OCI-LY1 (cell line): Measurements from ENCODE around the gene MAP4K3.

Source experiments
- H2AFZ ChIP-seq: fragments of 200-600 bp; sonication (generic), shearing (Covaris generic); 2 replicates; pipeline ENCODE4 v1.6.0; 2014; ENCODE audit warnings: antibody characterized with exemption, mild to moderate bottlenecking, low read length
- H3F3A ChIP-seq: fragments of 200-600 bp; sonication (generic), shearing (Covaris generic); 2 replicates; pipeline ENCODE4 v1.6.0; 2014; ENCODE audit warnings: mild to moderate bottlenecking, antibody characterized with exemption, low read length, moderate library complexity; ENCODE audit not compliant: insufficient read depth
- H3K27ac ChIP-seq: fragments of 200-600 bp; sonication (generic); 2 replicates; pipeline ENCODE4 v1.5.1; 2014; ENCODE audit warnings: low read length, mixed run types, mild to moderate bottlenecking, low read depth; ENCODE audit not compliant: poor library complexity, severe bottlenecking
- H3K27me3 ChIP-seq: fragments of 200-600 bp; sonication (generic); 2 replicates; pipeline ENCODE4 v1.6.0; 2014; ENCODE audit warnings: antibody characterized with exemption, mild to moderate bottlenecking, low read length, moderate library complexity; ENCODE audit not compliant: insufficient read depth
- H3K36me3 ChIP-seq: fragments of 200-600 bp; sonication (generic); 2 replicates; pipeline ENCODE4 v1.6.1; 2014; ENCODE audit warnings: mild to moderate bottlenecking, antibody characterized with exemption, low read length, moderate library complexity, mixed read lengths; ENCODE audit not compliant: insufficient read depth
- H3K4me1 ChIP-seq: fragments of 200-600 bp; sonication (generic); 2 replicates; pipeline ENCODE4 v1.5.1; 2014; ENCODE audit warnings: mild to moderate bottlenecking, low read length, moderate library complexity; ENCODE audit not compliant: insufficient read depth, severe bottlenecking
- H3K4me2 ChIP-seq: fragments of 200-600 bp; sonication (generic), shearing (Covaris generic); 2 replicates; pipeline ENCODE4 v1.6.1; 2014; ENCODE audit warnings: low read length
- H3K4me3 ChIP-seq: fragments of 200-600 bp; sonication (generic); 2 replicates; pipeline ENCODE4 v1.5.1; 2014; ENCODE audit warnings: low read length, low read depth, mild to moderate bottlenecking, mixed read lengths; ENCODE audit not compliant: poor library complexity, severe bottlenecking
- H3K79me2 ChIP-seq: fragments of 200-600 bp; shearing (Covaris generic); 2 replicates; pipeline ENCODE4 v1.6.1; 2016; ENCODE audit warnings: mixed run types, low read length, mixed read lengths; ENCODE audit not compliant: insufficient read depth
- H3K9ac ChIP-seq: fragments of 200-600 bp; sonication (generic), shearing (Covaris generic); 2 replicates; pipeline ENCODE4 v1.6.1; 2014; ENCODE audit warnings: mild to moderate bottlenecking, low read length, mixed read lengths
- H3K9me2 ChIP-seq: fragments of 200-600 bp; sonication (generic), shearing (Covaris generic); 2 replicates; pipeline ENCODE4 v1.6.1; 2014; ENCODE audit warnings: low read depth, mild to moderate bottlenecking, low read length, mixed read lengths
- H3K9me3 ChIP-seq: fragments of 200-600 bp; shearing (Covaris generic); 2 replicates; pipeline ENCODE4 v1.6.1; 2014; ENCODE audit warnings: low read length, mixed read lengths
- H4K20me1 ChIP-seq: fragments of 200-600 bp; sonication (generic), shearing (Covaris generic); 2 replicates; pipeline ENCODE4 v1.6.0; 2016; ENCODE audit warnings: mild to moderate bottlenecking, low read length; ENCODE audit not compliant: insufficient read depth
- CTCF ChIP-seq: fragments of 200-600 bp; sonication (generic), shearing (Covaris generic); IDR thresholded peaks from 2 replicates; pipeline ENCODE4 v1.5.1; 2017; ENCODE audit warnings: mild to moderate bottlenecking, antibody characterized with exemption, low read length, moderate library complexity, mixed read lengths
- EZH2 ChIP-seq: fragments of 200-600 bp; sonication (generic), shearing (Covaris generic); IDR thresholded peaks from 2 replicates; pipeline ENCODE4 v1.8.0; 2017; ENCODE audit warnings: borderline replicate concordance, mixed run types, mild to moderate bottlenecking, antibody characterized with exemption, low read length, moderate library complexity, mixed read lengths

The MAP4K3 gene

GRCh38 chr2:39419282-39420223 lies 17.5 kb downstream of the MAP4K3 start:
- Histone ChIP-seq H3K4me2 (no peak overlapping the region), H3K79me2 (peaks cover 57% of the 10 kb centered on the region), H4K20me1 (no peaks in the 10 kb centered on the region)

GRCh38 chr2:39418491-39418890 lies 18.6 kb downstream of the MAP4K3 start:
- Histone ChIP-seq H3K4me2 (no peak overlapping the region), H3K27ac (no peak overlapping the region), H3K36me3 (no peaks in the 10 kb centered on the region), H3K9ac (no peak overlapping the region), H3K9me3 (no peaks in the 10 kb centered on the region), H3F3A (no peaks in the 10 kb centered on the region), H3K27me3 (no peaks in the 10 kb centered on the region), H3K9me2 (no peaks in the 10 kb centered on the region), H3K4me3 (no peak overlapping the region), H2AFZ (no peak overlapping the region), H3K79me2 (peaks cover 57% of the 10 kb centered on the region), H3K4me1 (peaks cover 4% of the 10 kb centered on the region), H4K20me1 (no peaks in the 10 kb centered on the region)
- no peak for TF ChIP-seq EZH2
- TF ChIP-seq CTCF: no peak

More at GRCh38 chr2:39419282-39420223, 17.5 kb downstream of the MAP4K3 start:
- H3K4me3 ChIP-seq: no peak overlapping the region
- H3K36me3 ChIP-seq: no peaks in the 10 kb centered on the region
- no peaks in the 10 kb centered on the region for H3K9me3 ChIP-seq
- H3K27me3 ChIP-seq: no peaks in the 10 kb centered on the region
- TF ChIP-seq EZH2 (no peak), CTCF (no peak)
- no peak overlapping the region for H2AFZ ChIP-seq
- no peaks in the 10 kb centered on the region for H3F3A ChIP-seq
- no peak overlapping the region for H3K9ac ChIP-seq
- peaks cover 4% of the 10 kb centered on the region for H3K4me1 ChIP-seq
- no peak overlapping the region for H3K27ac ChIP-seq
- no peaks in the 10 kb centered on the region for H3K9me2 ChIP-seq

GRCh38 chr2:39416140-39416539 lies 20.9 kb downstream of the MAP4K3 start:
- H3K9me2 ChIP-seq: no peaks in the 10 kb centered on the region
- no peaks in the 10 kb centered on the region for H3K27me3 ChIP-seq
- H3K9me3 ChIP-seq: no peaks in the 10 kb centered on the region; the same call in 1 of the 2 replicates
- no peak overlapping the region for H3K9ac ChIP-seq
- H3K79me2 ChIP-seq: peaks cover 48% of the 10 kb centered on the region
- H3K27ac ChIP-seq: no peak overlapping the region
- TF ChIP-seq CTCF: no peak
- no peak for TF ChIP-seq EZH2
- no peaks in the 10 kb centered on the region for H3K36me3 ChIP-seq
- no peak overlapping the region for H3K4me3 ChIP-seq
- H2AFZ ChIP-seq: no peak overlapping the region
- no peak overlapping the region for H3K4me2 ChIP-seq
- H4K20me1 ChIP-seq: no peaks in the 10 kb centered on the region
- H3F3A ChIP-seq: no peaks in the 10 kb centered on the region
- peaks cover 11% of the 10 kb centered on the region for H3K4me1 ChIP-seq
